HG03558 (cell line): ENCODE results near the gene GSE1.

ENCODE experiments used
- ATAC-seq: cut with Tn5 transposase; IDR thresholded peaks from one replicate; pipeline ENCODE4 v1.9.1; 2021; ENCODE audit warnings: moderate number of reproducible peaks; ENCODE audit not compliant: unreplicated experiment; ENCODE audit errors: extremely low read depth

GSE1 gene

GRCh38 chr16:85573696-85574641, 39.2 kb upstream of the GSE1 start:
- ATAC-seq, result no peak

- no peak for ATAC-seq
These were observed 38.2 kb upstream of the GSE1 start for GRCh38 chr16:85574672-85575475.

GRCh38 chr16:85575920-85576319, 37.2 kb upstream of the GSE1 start:
- no peak for ATAC-seq

GRCh38 chr16:85576944-85577343, 36.2 kb upstream of the GSE1 start:
- no peak for ATAC-seq

- no peak for ATAC-seq
These were observed 35.1 kb upstream of the GSE1 start for GRCh38 chr16:85577899-85578598.

GRCh38 chr16:85578599-85578948, 34.5 kb upstream of the GSE1 start:
- no peak for ATAC-seq

GRCh38 chr16:85579191-85579590, 33.9 kb upstream of the GSE1 start:
- ATAC-seq, result no peak

DNA sequence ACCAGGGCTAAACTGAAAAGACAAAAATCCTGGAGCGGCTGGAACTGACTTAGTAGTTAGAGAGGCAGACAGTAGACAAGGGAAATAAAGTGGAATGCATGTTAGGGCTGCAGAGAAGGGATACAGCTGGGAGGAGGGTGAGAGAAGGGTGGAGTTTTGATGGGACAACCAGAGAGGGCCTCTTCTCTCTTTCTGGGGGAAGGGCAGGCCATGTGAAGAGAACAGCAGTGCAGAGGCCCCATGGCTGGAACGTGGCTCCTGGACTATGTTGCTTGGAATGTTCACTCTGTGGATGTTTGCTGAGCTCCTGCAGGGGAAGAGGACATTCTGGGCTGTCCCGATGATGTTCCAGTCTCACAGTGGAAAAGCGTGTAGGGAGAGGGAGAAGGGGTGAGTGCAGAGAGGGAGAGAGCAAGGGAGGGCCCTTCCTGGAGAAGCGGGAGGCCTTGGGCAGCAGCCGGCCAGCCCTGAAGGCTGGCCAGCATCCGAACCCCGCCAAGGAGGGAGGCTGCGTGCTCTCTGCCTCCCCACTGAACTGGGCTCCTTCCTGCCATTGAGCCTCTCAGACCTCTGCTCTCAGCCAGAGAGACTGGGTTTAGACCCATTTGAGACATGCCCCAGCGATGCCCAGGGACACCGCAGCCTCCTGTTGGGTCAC, 33.1 kb upstream of the GSE1 start:
- no peak for ATAC-seq

DNA sequence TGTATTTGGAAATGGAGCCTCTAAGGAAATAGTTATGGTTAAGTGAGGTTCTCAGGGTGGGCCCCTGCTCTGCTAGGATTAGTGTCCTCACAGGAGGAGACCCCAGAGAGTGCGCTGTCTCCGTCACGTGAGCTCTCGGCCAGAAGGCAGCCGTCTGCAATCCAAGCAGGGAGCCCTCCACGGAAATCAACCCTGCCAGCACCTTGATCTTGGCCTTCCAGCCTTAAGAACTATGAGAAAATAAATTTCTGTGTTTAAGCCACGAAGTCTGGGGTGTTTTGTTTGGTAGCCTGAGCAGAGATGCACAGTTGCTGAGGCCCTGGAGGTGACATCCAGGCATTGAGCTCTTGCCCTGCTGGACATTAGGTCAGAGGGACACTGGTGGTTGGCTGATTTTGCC, 32.4 kb upstream of the GSE1 start:
- no peak for ATAC-seq

- no peak for ATAC-seq
These were observed 30.7 kb upstream of the GSE1 start for GRCh38 chr16:85582229-85582991.

- no peak for ATAC-seq
These were observed 29.5 kb upstream of the GSE1 start for GRCh38 chr16:85583491-85584181.

GRCh38 chr16:85584267-85584666, 28.9 kb upstream of the GSE1 start:
- no peak for ATAC-seq

DNA sequence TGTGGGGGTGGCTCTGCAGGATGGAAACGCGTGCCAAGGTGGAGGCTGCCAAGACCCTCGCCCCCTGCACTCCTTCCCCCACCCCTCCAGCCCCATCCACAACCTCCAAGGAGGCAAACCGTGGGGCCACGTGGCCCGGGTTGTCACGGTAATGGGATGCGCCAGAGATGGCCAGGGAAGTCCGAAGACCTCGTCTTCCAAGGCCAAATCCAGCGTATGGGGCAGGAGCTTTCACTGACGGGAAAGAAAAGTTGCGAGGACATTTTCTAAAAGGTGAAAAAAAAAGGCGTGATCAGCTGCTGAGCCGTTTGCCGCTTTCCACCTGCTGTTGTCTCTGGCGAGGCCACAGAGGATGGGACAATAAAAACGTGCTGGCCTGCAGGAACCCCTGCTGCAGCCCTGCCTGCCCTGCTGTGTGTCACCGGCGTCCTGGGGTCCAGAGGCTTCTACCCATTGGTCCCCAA, 28.3 kb upstream of the GSE1 start:
- ATAC-seq, result no peak

GRCh38 chr16:85585711-85586110, 27.4 kb upstream of the GSE1 start:
- ATAC-seq, result no peak

DNA sequence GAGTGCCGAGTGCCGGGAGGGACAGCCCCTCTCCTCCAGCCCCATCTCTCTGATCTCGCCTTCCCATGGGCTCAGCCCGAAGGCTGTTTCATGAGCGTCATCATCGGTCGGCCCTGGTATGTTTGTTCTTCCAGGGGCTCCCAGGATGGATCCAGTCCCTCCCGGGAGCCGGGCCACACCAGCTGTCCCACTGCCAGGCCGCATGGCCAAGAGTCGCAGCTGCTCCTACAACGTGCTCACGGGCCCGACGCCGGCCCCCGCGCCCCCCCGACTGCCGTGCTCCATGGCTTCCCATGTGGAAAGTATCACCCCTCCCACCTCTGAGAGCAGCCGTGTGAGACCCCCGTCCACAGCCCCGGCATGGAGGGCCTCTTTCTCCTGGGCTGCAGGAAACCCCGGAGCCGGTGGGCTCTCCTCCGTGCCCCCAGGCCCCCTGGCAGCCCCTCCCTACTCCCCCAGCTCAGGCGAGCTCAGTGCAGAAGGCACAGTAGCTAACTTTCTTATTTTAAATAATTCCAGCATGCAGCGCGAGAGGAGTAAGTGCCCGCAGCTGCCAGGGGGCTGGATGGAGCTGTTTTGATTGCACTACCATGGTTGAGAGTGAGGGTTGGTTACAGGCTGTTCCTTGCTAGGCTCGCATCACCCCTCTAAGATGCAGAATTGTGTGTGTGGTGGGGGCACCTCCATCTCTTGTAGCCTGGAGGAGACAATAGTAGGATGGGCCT, 26.6 kb upstream of the GSE1 start:
- ATAC-seq, result no peak

DNA sequence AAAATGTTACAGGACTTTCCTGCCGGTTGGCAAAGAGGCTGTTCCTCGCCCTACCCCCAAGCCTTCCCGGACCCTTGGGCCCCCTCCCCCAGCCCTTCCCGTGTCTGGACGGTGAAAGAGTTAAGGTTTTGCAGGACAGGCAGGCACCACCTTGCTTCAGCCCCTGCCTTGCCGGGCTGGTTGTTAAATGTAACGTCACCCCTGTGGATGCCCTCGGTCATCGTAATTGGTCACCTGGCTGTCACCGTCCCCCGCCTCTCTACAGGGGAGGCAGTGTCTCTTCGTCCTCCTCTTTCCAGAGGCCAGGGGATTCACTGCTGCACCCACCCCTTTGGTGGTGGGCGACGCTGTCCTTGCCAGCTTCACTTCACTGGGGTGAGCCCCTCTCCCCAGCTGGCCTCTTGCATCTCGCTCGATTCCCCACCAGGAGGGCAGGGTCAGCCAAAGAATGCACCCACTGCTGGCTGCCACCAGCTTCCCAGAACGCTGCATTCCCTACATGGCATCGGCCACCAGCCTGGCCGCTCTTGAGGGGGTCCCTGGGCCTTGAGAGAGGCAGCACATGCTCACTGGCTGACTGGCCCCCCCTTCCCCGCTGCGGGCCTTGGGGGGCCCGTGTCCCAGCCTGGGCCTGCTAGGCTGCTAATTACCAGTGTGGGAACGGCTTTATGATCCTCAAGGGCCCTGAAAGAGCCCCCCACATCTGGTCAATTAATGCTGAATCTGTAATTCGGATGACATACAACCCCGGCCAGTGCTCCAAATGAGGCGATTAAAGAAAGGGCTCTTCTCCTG, 25.2 kb upstream of the GSE1 start:
- no peak for ATAC-seq
